ENCODE results near the gene EFNA3.

DNA sequence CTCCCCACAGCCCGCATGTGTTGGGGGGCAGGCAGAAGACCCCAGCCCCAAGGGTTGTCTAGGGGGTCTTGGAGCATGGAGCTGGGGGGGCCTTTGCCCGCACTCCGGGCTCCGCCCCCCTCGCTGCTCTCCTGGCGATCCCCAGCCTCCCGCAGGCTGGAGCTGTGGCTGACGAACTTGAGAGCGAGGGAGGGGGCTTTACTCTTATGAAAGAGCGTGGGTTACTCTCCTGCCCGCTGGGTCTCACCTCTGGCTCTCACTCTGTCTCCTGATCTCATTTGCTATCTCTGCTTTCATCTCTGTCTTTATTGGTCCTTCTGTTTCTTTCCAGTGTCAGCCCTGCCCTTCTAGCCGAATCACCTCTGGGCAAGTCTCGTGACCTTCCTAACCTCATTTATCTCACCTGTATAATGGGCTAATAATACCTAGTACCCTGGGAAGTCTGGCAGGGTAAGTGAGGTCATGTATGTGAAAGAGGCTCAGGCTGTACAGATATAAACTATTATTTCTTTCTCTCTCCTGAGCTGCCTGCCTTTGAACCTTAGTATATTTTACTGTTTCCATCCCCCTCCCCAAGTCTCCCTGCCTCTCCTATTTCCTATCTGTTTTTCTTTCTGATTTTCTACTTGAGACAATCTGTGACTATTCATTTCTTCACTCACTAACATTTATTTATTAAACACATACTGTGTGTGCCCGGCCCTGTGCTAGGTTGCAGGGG lies 14.4 kb upstream of the EFNA3 start:
- TF ChIP-seq, protein P1, sequence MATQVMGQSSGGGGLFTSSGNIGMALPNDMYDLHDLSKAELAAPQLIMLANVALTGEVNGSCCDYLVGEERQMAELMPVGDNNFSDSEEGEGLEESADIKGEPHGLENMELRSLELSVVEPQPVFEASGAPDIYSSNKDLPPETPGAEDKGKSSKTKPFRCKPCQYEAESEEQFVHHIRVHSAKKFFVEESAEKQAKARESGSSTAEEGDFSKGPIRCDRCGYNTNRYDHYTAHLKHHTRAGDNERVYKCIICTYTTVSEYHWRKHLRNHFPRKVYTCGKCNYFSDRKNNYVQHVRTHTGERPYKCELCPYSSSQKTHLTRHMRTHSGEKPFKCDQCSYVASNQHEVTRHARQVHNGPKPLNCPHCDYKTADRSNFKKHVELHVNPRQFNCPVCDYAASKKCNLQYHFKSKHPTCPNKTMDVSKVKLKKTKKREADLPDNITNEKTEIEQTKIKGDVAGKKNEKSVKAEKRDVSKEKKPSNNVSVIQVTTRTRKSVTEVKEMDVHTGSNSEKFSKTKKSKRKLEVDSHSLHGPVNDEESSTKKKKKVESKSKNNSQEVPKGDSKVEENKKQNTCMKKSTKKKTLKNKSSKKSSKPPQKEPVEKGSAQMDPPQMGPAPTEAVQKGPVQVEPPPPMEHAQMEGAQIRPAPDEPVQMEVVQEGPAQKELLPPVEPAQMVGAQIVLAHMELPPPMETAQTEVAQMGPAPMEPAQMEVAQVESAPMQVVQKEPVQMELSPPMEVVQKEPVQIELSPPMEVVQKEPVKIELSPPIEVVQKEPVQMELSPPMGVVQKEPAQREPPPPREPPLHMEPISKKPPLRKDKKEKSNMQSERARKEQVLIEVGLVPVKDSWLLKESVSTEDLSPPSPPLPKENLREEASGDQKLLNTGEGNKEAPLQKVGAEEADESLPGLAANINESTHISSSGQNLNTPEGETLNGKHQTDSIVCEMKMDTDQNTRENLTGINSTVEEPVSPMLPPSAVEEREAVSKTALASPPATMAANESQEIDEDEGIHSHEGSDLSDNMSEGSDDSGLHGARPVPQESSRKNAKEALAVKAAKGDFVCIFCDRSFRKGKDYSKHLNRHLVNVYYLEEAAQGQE (IDR thresholded peaks at IDR 0.05; ENCODE audit: borderline replicate concordance), result no peak
- TF ChIP-seq, protein P2, sequence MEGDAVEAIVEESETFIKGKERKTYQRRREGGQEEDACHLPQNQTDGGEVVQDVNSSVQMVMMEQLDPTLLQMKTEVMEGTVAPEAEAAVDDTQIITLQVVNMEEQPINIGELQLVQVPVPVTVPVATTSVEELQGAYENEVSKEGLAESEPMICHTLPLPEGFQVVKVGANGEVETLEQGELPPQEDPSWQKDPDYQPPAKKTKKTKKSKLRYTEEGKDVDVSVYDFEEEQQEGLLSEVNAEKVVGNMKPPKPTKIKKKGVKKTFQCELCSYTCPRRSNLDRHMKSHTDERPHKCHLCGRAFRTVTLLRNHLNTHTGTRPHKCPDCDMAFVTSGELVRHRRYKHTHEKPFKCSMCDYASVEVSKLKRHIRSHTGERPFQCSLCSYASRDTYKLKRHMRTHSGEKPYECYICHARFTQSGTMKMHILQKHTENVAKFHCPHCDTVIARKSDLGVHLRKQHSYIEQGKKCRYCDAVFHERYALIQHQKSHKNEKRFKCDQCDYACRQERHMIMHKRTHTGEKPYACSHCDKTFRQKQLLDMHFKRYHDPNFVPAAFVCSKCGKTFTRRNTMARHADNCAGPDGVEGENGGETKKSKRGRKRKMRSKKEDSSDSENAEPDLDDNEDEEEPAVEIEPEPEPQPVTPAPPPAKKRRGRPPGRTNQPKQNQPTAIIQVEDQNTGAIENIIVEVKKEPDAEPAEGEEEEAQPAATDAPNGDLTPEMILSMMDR (IDR thresholded peaks at IDR 0.05; ENCODE audit: poor library complexity, severe bottlenecking), result no peak
- TF ChIP-seq SMC3 (conservative IDR thresholded peaks at IDR 0.05; ENCODE audit: poor library complexity) (no peak), EZH2 (IDR thresholded peaks at IDR 0.05; ENCODE audit: borderline replicate concordance, insufficient read depth, low read length, poor library complexity, severe bottlenecking) (no peak), EP300 (conservative IDR thresholded peaks at IDR 0.05; ENCODE audit: poor library complexity, severe bottlenecking) (no peak)

Measured in neural cell (in vitro differentiated cells).